Caco-2 (cell line): ENCODE measurements around the gene RTN3. TPM values are rescaled to one million over a fixed set of nuclear protein-coding genes. Genes with fewer than 3 reads are reported as not detected.

ENCODE experiments used
- BruUV-seq: library from RNA; stranded (reverse); fragments of 400-500 nt; replicated peaks from 2 replicates; lab custom pipeline; 2021; lab: Mats Ljungman, UMichigan
- CTCF ChIA-PET: fragments of 300-600 bp; sonication (Branson Sonifier 250); formaldehyde crosslinking; loops from one replicate; lab custom pipeline; 2022; ENCODE audit warnings: antibody characterized with exemption; lab: Charles Lee
- POLR2A ChIA-PET: fragments of 300-600 bp; sonication (Branson Sonifier 250); formaldehyde crosslinking; loops from one replicate; lab custom pipeline; 2022; ENCODE audit warnings: antibody characterized with exemption; lab: Charles Lee
- DNase-seq, 2 experiments: peaks; one replicate each; pipeline versions ENCODE4 v3.0.0 to v3.0.0-alpha.2; 2020 to 2022
- H3K27me3 ChIP-seq: replicated peaks from 2 replicates; pipeline ENCODE4 v1.6.0; 2011; ENCODE audit warnings: low read length; ENCODE audit not compliant: control insufficient read depth, insufficient read depth
- H3K36me3 ChIP-seq: 2 replicates; pipeline ENCODE4 v1.5.1; 2011; ENCODE audit warnings: low read length; ENCODE audit not compliant: control insufficient read depth, insufficient read depth
- H3K4me1 ChIP-seq: fragments of 250-450 bp; sonication (Bioruptor Pico); 2 replicates; pipeline ENCODE4 v1.5.1; 2020; ENCODE audit warnings: mild to moderate bottlenecking
- H3K4me3 ChIP-seq: 2 replicates; pipeline ENCODE4 v1.5.1; 2011; ENCODE audit warnings: low read depth, mild to moderate bottlenecking, control low read depth, low read length
- H3K9me3 ChIP-seq: fragments of 250-450 bp; sonication (Bioruptor Pico); 2 replicates; pipeline ENCODE4 v1.5.1; 2020; ENCODE audit warnings: mild to moderate bottlenecking, moderate library complexity
- H3K27ac Mint-ChIP-seq: one replicate; pipeline ENCODE4 v1.8.0; 2022; ENCODE audit warnings: mixed read lengths; ENCODE audit not compliant: unreplicated experiment
- H3K27me3 Mint-ChIP-seq: one replicate; pipeline ENCODE4 v1.8.0; 2022; ENCODE audit warnings: mixed read lengths; ENCODE audit not compliant: insufficient read depth, unreplicated experiment
- H3K36me3 Mint-ChIP-seq: one replicate; pipeline ENCODE4 v1.8.0; 2022; ENCODE audit warnings: mild to moderate bottlenecking, mixed read lengths; ENCODE audit not compliant: insufficient read depth, unreplicated experiment
- H3K4me1 Mint-ChIP-seq: one replicate; pipeline ENCODE4 v1.8.0; 2022; ENCODE audit warnings: low read depth, mixed read lengths; ENCODE audit not compliant: unreplicated experiment
- H3K4me3 Mint-ChIP-seq: one replicate; pipeline ENCODE4 v1.8.0; 2022; ENCODE audit warnings: mild to moderate bottlenecking, moderate library complexity, mixed read lengths; ENCODE audit not compliant: unreplicated experiment
- H3K9me3 Mint-ChIP-seq: one replicate; pipeline ENCODE4 v1.8.0; 2022; ENCODE audit warnings: mixed read lengths; ENCODE audit not compliant: unreplicated experiment
- CTCF ChIP-seq, 2 experiments: fragments of 200-600 bp in 1 of 2; IDR thresholded peaks; 1 replicate in 1 of 2; 2 replicates in 1 of 2; pipeline versions ENCODE4 v1.5.1 to v1.8.0; 2011 to 2022; ENCODE audit warnings: antibody characterized with exemption in 1 of 2, control low read depth in 1 of 2, inconsistent platforms in 1 of 2, low read depth in 1 of 2, low read length in 1 of 2, mild to moderate bottlenecking in 1 of 2, moderate library complexity in 1 of 2; ENCODE audit not compliant: insufficient read depth in 1 of 2, severe bottlenecking in 1 of 2, unreplicated experiment in 1 of 2
- intact Hi-C: fragments of 100-400 bp; cut with micrococcal nuclease; formaldehyde crosslinking; loops from one replicate; pipeline ENCODE4 v1.10.0; 2022; ENCODE audit not compliant: unreplicated experiment
- total RNA-seq: library from RNA; stranded (reverse); gene quantifications from 2 replicates; pipeline ENCODE4 v1.2.3, GENCODE V29; 2022

Gene RTN3
- total RNA-seq, 1 experiment from 2014 or later = 179 TPM

- Histone ChIP-seq H3K36me3 (no peaks in the 10 kb centered on the region), H3K27me3 (no peaks in the 10 kb centered on the region), H3K4me3 (no peak overlapping the region), H3K9me3 (no peaks in the 10 kb centered on the region; the same call in 1 of the 2 replicates), H3K4me1 (no peaks in the 10 kb centered on the region)
- intact Hi-C loops = no loop called here
- Mint-ChIP-seq H3K4me1 (peaks cover 5% of the 10 kb centered on the region), H3K27ac (no peak overlapping the region), H3K36me3 (peaks cover 24% of the 10 kb centered on the region), H3K27me3 (no peaks in the 10 kb centered on the region), H3K9me3 (no peaks in the 10 kb centered on the region), H3K4me3 (no peak overlapping the region)
- BruUV-seq = no TSS peak
- DNase-seq = no peak
- ChIA-PET POLR2A (no interaction called here), CTCF (no interaction called here)
- no peak for TF ChIP-seq CTCF (IDR thresholded peaks at IDR 0.05; ENCODE audit: insufficient read depth in 1 of 2, low read depth in 1 of 2, low read length in 1 of 2, severe bottlenecking in 1 of 2, unreplicated experiment in 1 of 2)
These were observed 18.6 kb downstream of the RTN3 start for GRCh38 chr11:63699896-63700295.

- no peak for TF ChIP-seq CTCF (IDR thresholded peaks at IDR 0.05; ENCODE audit: insufficient read depth in 1 of 2, low read depth in 1 of 2, low read length in 1 of 2, severe bottlenecking in 1 of 2, unreplicated experiment in 1 of 2)
- Mint-ChIP-seq H3K36me3 (peaks cover 14% of the 10 kb centered on the region), H3K4me3 (no peak overlapping the region), H3K4me1 (peaks cover 12% of the 10 kb centered on the region), H3K27ac (no peak overlapping the region), H3K27me3 (no peaks in the 10 kb centered on the region), H3K9me3 (no peaks in the 10 kb centered on the region)
- H3K4me1 ChIP-seq = peaks cover 3% of the 10 kb centered on the region; the same call in 1 of the 2 replicates
- H3K36me3 ChIP-seq = no peaks in the 10 kb centered on the region
- BruUV-seq = no TSS peak
- ChIA-PET CTCF (no interaction called here), POLR2A (no interaction called here)
- DNase-seq = no peak
- intact Hi-C loops = no loop called here
- H3K9me3 ChIP-seq = no peaks in the 10 kb centered on the region; the same call in 1 of the 2 replicates
- H3K4me3 ChIP-seq = no peak overlapping the region
- H3K27me3 ChIP-seq = no peaks in the 10 kb centered on the region
These were observed 24.2 kb downstream of the RTN3 start for GRCh38 chr11:63705526-63705925.

- Mint-ChIP-seq H3K9me3 (no peaks in the 10 kb centered on the region), H3K27me3 (no peaks in the 10 kb centered on the region), H3K36me3 (peaks cover 16% of the 10 kb centered on the region), H3K4me3 (no peak overlapping the region), H3K27ac (no peak overlapping the region), H3K4me1 (peaks cover 17% of the 10 kb centered on the region)
- Histone ChIP-seq H3K27me3 (no peaks in the 10 kb centered on the region), H3K36me3 (no peaks in the 10 kb centered on the region), H3K4me1 (peaks cover 8% of the 10 kb centered on the region), H3K9me3 (no peaks in the 10 kb centered on the region), H3K4me3 (no peak overlapping the region)
- intact Hi-C loops = no loop called here
- ChIA-PET CTCF (no interaction called here), POLR2A (no interaction called here)
- DNase-seq = no peak
- BruUV-seq = no TSS peak
- TF ChIP-seq CTCF (IDR thresholded peaks at IDR 0.05; ENCODE audit: insufficient read depth in 1 of 2, low read depth in 1 of 2, low read length in 1 of 2, severe bottlenecking in 1 of 2, unreplicated experiment in 1 of 2) = no peak
These were observed 27.5 kb downstream of the RTN3 start for GRCh38 chr11:63708764-63709163.
